HG03558 (cell line): ENCODE data around the gene CCNQ.
"Not testable (repeated sequence)": the region's sequence is repeated elsewhere in the genome, so short reads cannot be mapped to it uniquely, and the experiment has no call there.

Experiments used
- ATAC-seq: cut with Tn5 transposase; IDR thresholded peaks from one replicate; pipeline ENCODE4 v1.9.1; 2021; ENCODE audit warnings: moderate number of reproducible peaks; ENCODE audit not compliant: unreplicated experiment; ENCODE audit errors: extremely low read depth

CCNQ gene

DNA sequence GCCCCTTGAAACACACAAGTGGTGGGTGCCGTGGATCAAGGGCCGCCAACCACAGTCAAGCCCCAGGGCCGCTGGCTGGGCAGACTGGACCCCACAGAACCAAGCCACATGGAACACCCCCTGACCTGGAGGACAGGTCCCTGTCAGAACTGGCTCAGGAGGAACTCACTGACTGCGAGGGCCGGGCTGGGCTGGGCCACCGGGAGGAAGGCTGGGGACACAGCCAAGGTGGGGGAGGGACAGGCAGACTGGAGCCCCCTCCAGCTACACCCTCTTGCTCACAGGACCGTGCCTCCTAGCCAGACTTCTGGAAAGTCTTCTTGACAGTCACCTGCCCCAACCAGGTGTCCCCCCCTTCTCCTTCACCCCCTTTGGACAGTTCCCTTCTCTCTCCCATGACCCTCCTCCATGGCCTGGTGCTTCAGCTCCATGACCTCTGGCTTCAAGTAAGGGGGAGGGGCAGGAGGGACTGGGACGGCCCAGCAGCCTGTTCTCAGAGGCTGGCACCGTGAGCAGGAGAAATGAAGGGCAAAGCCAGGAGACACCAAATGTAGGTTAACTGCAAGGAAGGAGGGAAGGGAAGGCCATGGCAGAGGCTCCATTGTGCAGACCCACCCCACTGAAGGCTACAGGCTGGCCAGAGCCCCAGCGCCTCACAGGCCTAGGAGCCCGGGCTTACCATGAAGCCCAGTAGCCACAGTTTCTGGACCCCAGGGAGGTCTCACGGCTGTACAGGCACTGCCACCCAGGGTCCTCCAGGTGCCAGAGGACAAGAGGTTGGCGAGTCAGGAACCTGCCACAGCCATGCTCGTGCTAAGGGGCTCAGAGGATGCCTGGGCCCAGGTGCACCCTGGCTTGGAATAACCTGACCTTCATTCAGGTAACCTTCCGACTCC lies 25.5 kb upstream of the CCNQ start:
- no peak for ATAC-seq

DNA sequence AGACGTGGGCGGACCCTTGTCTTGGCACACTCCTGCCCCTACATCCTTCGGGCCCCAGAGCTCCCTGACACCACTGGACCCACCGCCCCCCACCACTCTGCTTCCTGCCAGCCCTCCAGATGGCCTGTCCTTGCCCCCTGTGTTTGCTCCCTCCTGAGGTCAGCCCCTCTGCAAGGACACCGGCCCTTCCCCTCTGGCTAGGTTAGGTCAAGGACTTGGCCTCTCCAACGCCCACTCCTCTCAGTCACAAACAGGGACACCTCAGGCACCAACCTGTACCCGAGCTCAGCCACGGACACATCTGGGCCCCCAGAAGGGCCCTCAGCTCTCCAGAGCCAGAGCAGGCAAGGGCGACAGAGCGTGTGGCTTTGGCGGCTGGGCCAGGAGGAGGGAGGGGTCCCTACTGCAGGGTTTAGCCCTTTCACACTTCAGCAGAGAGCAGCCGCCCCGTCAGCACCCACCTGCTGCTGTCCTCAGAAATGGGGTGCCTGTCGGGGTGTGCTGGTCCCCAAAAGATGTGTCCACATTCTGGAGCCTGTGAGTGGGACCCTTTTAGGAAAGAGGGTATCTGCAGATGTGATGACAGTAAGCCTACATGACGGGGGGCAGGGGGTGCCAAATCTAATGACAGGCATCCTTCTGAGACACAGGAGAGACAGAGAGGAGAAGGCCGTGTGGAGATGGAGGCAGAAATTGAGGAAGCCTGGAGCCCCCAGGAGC lies 24.5 kb upstream of the CCNQ start:
- ATAC-seq, result no peak

DNA sequence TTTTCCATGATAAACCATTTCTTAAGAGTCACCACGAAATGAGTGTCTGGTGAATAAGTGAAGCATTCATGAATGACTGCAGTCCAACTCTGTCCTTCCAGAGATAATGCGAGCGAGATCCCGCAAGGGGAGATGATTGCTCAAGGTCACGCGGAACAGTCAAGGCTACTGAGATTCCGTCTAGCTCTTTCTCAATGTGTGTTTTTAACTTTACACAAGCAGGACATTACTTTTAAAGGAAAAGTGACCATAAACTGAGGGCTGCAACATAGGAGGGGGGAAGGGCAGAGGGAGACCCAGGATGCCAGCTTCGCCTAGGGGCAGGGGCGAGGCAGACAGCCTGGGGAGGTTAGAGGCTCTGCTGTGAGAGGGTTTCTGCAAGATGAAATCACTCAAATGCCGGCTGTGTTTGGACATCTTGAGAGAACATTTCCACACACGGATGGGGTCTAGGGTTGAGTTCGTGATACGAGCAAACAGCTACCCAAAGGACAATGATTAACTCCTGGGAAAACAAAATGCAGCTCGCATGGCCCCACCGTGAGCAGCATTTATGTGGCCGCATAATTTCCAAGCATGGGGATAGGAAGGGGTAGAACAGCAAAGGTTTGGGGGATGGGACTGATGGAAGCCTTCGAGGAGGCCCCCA lies 23.8 kb upstream of the CCNQ start:
- no peak for ATAC-seq

DNA sequence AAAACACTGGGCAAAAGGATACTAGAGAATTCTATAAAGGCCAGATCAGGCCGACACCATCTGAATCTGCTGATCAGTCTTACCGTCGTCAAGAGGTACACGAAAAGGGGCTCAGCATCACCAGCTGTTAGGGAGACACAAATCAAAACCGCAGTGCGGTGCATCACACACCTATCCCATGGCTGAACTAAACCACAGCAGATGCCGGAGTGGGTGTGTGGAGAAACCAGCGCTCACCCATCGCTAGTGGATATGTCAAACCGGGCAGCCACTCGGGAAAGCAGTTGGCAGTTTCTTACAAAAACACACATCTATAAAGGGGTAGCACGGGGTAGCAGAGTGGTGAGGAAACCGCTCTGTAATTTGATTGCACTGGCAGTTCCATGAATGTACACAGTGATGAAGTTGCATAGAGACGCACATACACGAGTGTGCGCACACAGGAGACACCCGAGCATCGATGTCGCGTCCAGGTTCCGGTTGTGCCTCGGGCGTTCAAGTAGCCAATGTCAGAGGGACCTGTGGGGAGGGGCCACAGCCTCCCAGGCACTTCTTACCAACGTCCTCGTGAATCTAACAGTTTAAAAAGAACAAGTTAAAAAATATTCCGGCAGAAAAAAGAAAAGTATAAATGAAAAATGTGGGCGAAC lies 23.1 kb upstream of the CCNQ start:
- ATAC-seq, result no peak

DNA sequence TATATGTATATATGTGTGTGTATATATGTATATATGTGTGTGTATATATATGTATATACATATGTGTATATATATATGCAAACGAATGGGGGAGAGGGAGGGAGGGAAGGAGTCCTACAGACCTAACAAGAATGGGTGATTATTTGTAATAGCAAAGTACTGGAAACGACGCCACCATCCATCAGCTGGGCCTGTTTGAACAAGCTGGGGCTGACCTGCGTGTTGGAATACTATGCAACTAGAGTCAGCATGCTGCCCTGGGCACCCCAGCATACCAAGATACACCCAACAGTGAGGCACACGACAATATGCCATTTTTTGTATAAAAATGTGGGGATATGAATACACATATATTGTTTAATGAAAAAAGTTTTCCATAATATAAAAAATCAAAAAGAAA lies 21.6 kb upstream of the CCNQ start:
- no peak for ATAC-seq

DNA sequence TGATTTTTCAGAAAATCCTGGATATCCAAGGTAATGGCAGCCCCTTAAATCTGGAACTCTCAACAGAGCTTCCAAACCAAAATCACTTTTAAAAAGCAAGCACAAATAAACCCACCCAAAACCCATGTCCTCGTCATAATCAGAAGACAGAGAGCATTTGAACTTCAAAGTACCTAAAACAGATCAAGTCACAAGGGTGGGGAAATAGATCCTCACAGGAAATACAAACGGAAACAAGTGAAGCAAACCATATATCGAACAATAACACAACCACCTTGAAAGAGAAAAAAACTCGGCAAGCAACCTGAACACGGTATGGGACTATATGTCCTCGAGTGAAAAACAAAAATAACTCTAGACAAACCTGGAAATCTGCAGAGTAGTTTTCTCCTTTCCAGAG lies 15.9 kb upstream of the CCNQ start:
- no peak for ATAC-seq

DNA sequence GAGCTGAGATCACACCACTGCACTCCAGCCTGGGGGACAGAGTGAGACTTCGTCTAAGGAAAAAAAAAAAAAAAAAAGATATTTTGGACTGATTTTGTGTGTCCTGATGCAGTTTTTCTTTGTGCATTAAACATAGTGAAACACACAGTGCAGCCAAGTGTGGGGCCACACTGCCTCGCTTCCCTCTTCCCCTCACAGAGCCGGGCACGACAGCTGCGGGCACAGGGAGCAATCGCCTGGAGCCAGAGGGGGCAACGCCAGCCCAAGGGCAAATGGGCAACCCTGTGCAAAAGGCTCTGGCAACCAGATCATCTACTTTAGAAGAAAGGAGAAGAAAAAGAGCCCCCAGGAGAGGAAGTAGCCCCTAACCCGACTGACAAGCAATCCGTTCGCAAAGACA lies 13.5 kb upstream of the CCNQ start:
- no peak for ATAC-seq

DNA sequence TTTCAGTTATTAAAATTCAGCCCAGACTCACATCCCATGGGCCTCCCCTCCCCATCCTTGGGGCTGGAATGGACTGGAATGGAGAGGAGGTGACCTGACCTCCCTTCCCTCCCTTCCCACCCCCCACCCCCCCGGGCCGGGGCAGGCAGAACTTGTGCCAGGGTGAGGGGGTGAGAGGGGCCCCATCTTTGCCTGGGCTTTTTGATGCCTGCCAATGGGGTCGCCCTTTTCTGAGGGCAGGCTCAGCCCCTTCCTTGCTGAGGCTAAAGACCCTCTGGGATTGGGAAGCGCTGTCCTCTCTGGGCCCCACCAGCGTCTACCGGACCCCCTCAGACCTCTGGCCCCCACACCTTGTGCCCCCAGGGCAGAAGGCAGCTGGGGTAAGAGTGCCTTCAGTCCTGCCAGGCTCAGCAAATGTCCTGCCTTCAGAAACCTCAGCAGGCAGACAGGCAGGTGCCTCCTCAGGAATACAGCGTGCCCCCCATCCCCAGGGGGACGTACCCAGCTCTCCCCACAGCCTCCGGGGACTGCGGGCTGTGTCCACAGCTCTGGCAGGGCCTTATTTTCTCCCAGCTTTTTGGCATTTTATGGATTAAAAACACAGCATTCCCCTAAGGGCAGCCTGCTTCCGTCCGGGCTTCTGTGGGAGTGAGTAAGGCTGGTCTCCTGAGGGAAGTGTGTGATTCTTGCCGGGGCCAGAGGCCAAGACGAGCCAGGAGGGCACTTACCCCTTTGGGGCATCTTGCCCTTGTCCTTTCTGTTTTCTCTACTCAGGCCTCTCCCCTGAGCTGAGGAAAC lies 12.6 kb upstream of the CCNQ start:
- ATAC-seq, result no peak

DNA sequence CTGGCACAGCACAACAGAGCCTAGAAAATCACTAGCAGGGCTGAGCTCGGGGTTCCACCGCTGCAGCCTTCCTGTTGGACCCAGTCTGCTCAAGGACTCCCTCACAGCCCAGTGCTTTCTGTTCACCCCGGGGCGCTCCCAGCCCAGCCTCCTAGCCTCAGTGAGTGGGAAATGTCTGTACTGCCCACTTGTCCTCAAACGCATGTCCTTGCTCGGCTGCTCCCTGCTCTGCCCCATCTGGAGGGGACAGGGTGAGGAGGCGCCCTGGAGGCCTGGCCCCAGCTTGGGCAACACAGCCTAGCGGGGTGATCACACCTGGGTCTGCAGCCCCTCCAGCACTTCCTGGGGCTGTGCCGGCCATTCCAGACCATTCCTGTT lies 11.9 kb upstream of the CCNQ start:
- no peak for ATAC-seq

DNA sequence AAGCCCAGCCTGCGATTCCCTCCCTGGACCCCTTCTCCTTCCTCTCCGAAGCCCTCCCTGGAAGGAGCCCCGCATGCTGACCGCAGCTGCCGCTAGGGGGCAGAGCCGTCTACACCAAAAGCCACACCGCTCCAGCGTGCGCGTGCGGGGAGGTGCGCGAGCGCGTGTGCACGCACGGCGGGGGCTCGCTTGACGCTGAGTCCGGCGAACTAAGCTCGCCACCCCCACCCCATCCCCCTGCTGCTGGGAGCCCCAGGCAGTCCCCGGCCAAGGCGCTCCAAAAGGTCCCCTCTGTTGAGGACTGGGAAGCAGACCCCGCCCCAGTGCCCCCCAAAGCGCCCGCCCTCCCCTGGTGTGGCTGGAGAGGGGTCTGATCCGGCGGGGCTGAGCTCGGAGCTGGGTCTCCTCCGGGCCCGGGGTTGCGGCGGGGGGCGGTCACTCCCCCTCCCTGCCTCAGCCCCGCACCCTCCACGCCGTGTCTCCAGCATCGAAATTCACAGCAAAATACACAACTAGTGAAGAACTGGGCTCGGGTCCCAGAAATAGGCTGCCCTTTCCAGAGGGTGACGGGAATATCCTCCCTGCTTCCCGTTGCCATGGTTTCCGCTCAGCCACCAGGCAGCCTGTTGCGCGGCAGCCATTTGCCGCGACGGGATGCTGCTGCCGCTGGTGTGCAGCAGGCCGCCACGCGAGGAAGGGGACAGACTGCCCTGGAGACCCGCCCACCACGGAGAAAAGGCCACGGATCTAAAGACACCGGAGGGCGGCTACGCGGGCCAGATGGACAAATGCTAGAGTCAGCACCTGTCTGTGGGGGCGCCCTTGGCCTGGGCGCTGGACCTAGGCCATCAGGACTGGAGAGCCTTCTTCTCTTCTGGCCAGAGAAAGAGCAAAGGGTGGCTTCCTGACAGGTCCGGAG lies 11.2 kb upstream of the CCNQ start:
- ATAC-seq, result no peak

DNA sequence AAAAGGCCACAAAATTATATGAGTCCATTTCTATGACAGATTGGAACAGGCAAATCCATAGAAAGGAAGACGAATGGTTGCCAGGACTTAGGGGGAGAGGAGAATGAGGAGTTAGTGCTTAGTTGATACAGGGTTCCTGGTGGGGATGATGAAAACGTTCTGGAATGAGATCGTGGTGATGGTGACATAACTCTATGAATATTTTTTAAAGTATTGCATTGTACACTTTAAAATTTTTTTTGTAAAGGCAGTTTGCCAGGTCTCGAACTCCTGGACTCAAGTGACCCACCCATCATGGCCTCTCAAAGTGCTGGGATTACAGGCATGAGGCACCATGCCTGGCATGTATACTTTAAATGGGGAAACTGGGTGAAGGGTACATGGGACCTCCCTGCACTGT lies 9.9 kb upstream of the CCNQ start:
- no peak for ATAC-seq

DNA sequence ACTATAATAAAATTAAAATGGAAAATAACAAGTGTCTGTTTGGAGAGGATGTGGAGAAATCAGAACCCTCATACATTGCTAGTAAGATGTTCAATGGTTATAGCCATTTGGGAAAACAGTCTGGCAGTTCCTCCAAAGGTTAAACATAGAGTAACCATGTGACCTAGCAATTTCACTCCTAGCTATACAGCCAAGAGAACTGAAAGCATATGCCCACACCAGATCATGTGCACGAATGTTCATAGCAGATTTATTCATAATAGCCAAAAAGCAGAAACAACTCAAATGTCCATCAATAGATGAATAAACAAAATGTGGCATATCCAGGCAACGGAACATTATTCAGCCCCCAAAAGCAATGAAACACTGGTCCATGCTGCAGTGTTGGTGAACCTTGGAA lies 9.4 kb upstream of the CCNQ start:
- no peak for ATAC-seq

DNA sequence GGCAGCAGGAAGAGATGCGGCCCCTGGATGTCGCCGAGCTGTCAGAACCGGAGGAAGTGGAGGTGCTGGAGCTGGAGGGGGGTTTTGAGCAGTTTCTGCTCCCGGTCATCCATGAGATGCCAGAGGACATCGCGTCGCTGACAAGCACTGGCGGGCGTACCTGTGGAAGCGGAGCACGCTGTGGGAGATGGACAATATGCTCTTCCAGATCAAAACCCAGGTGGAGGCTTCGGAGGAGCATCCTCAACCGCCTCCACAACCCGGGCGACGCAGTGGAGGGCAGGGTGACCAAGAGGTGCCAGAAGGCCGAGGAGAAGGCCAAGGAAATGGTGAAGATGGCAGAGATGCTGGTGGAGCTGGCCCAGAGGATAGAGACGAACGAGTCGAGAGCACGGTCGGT lies 7.6 kb upstream of the CCNQ start:
- ATAC-seq, result no peak

DNA sequence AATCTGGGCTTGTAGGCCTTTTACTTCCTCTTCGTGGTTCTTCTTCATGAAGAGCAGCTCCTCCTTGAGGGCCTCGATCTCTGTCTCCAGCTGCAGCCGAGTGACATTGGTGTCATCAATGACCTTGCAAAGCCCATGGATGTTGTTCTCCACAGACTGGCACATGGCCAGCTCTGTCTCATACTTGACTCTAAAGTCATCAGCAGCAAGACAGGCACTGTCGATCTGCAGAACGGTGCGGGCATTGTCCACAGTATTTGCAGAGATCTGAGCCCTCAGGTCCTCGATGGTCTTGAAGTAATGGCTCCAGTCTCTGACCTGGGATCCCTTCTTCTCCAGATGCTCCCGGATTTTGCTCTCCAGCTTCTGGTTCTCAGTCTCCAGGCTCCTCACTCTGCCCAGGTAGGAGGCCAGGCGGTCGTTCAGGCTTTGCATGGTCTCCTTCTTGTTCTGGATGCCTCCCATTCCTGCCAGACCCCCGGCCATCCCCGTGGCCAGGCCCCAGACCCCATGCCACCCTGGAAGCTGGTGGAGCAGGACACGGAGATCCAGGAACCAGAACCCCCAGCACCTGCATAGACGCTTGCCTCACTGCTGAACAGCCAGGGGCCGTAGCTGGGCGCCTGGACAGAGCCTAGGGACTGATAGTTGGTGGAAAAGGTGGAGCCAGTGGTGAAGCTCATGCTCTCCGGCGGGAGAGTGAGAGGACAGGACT lies 5.9 kb upstream of the CCNQ start:
- ATAC-seq, result not testable (repeated sequence)

DNA sequence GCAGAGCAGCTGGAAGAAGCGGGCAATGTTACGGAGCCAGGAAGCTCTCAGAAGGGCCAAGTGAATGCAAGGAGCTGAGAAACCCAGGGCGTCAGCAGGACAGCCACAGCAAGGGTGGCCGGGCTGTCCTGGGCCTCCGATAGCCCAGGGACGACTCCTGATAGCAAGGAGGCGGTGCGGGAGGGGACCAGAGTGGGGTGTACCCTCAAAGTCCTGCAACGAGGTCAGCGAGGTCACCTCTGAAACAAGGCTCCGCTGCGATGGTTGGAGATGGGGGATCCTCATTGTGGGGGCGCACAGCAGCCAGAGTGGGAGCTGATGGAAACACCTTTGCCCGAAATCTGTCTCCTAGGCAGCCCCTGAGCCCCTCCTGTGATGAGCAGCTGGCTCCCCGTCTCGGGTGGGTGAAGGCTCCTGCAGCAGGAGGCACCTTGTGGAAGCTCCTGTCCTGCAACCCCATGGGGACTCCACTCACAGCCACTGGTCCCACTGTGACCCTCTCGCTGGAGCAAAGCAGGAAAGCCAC lies 4.3 kb upstream of the CCNQ start:
- ATAC-seq, result no peak

DNA sequence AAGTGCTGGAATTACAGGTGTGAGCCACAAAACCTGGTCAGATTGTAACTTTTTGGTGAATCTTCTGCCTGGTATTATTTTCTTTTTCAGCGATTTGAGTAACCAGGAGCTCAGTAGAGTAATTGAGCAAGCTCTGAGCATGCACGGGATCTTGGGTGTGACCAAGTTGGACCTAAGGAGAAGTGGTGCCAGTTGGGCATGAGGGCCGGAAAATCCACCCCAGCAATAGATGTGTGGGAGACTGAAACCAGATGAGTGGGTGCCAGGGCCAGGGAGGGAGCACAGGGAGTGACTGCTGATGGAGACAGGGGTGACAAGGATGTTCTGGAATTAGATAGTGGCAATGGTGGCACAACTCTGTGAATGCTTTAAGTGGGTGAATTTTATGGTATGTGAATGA lies 3.7 kb upstream of the CCNQ start:
- no peak for ATAC-seq

DNA sequence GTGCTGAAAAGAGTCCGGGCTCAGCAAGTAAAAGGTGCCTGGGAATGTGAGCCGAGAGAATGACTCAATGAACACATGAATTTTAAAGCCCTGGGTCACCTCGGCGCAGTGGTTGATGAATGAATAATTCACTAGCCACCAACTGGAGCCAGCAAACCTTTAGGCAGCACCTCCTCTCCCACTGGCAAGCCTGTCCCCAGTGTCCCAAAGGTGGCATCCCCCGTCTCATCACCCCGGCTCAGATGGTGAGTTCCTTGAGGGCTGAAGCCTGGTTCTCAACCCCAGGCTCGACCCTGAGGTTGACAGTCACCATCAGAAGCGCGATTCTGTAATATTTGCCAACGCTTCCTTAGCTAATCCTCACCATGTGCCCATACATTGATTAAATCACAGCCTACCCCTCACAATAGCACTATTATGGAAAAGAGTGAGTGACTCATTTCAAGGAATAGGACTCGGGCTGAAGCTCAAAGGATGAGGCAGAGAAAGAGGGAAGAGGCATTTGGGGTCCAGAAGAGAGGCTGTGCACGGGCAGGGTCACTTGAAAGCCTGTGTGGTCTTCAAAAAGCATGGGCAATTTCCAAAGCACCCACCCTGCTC lies 2.7 kb upstream of the CCNQ start:
- no peak for ATAC-seq

DNA sequence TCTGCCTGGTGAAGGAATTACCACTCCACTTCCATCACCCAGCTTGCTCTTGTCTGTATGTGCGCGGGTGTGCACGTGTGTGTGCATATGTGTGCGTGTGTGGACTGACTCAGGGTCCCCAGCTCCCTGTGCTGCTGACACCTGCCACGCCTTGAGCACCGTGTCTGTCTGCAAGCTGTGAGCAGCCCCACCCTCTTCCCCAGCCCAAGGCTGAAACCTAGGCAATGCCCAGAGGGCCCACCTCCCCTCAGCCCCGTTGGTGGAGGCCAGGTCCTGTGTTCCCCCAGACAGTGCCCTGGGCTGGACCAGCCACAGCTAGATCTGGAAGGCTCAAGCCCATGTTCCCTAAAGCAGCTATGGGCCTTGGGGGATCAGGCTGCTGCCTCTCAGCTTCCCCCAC lies 2.0 kb upstream of the CCNQ start:
- ATAC-seq, result no peak
